Esophagus squamous epithelium (tissue), 4 donors: ENCODE measurements around the gene TGFB1I1.

Experiments
- CTCF ChIP-seq, 6 experiments: fragments of 450-650 bp in 4 of 6; fragments of 200-600 bp in 2 of 6; sonication (generic) in 2 of 6; IDR thresholded peaks; one replicate each; pipeline ENCODE4 v1.5.1; 2016 to 2019; ENCODE audit warnings: antibody characterized with exemption in 6 of 6, mild to moderate bottlenecking in 4 of 6, moderate library complexity in 4 of 6
- POLR2A ChIP-seq, 4 donors: fragments of 450-650 bp; IDR thresholded peaks; one replicate each; pipeline ENCODE4 v1.6.1; 2017; ENCODE audit warnings: antibody characterized with exemption in 4 of 4, mild to moderate bottlenecking in 4 of 4, moderate library complexity in 3 of 4

DNA sequence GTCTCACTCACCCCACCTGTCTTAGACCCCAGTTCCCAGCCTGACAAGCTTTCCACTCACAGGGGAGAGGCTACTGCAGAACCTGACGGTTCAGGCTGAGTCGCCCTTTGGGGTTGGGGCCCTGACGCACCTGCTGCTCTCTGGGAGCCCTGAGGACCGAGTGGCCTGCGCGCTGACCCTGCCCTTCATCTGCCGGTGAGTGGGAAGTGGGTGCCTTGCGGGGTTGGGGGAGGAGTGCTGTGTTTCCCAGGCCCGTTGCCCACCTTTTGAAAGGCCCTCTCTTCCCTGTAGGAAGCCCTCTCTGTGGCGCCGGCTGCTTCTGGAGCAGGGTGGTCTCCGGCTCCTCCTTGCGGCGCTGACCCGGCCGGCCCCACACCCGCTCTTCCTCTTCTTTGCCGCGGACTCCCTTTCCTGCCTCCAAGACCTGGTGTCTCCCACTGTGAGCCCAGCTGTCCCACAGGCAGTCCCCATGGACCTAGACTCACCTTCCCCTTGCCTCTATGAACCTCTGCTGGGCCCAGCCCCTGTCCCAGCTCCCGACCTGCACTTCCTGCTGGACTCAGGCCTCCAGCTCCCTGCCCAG is 6.1 kb upstream of the TGFB1I1 start:
- TF ChIP-seq POLR2A (IDR thresholded peaks at IDR 0.05), result no peak
- TF ChIP-seq CTCF (IDR thresholded peaks at IDR 0.05), result no peak
